ENCODE data around the gene OR51G2. TPM values are rescaled to one million over a fixed set of nuclear protein-coding genes. Genes with fewer than 3 reads are reported as not detected.
"Not testable (repeated sequence)": the region's sequence is repeated elsewhere in the genome, so short reads cannot be mapped to it uniquely, and the experiment has no call there.

OR51G2 gene, protein sequence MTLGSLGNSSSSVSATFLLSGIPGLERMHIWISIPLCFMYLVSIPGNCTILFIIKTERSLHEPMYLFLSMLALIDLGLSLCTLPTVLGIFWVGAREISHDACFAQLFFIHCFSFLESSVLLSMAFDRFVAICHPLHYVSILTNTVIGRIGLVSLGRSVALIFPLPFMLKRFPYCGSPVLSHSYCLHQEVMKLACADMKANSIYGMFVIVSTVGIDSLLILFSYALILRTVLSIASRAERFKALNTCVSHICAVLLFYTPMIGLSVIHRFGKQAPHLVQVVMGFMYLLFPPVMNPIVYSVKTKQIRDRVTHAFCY
- not detected for total RNA-seq

- Histone ChIP-seq H3K4me1 (no peaks in the 10 kb centered on the region), H3K27me3 (no peaks in the 10 kb centered on the region), H3K36me3 (no peaks in the 10 kb centered on the region), H3K4me3 (no peak within 1 kb of the TSS), H3K27ac (no peak within 1 kb of the TSS), H3K9me3 (no peaks in the 10 kb centered on the region)
- TF ChIP-seq, protein P1, sequence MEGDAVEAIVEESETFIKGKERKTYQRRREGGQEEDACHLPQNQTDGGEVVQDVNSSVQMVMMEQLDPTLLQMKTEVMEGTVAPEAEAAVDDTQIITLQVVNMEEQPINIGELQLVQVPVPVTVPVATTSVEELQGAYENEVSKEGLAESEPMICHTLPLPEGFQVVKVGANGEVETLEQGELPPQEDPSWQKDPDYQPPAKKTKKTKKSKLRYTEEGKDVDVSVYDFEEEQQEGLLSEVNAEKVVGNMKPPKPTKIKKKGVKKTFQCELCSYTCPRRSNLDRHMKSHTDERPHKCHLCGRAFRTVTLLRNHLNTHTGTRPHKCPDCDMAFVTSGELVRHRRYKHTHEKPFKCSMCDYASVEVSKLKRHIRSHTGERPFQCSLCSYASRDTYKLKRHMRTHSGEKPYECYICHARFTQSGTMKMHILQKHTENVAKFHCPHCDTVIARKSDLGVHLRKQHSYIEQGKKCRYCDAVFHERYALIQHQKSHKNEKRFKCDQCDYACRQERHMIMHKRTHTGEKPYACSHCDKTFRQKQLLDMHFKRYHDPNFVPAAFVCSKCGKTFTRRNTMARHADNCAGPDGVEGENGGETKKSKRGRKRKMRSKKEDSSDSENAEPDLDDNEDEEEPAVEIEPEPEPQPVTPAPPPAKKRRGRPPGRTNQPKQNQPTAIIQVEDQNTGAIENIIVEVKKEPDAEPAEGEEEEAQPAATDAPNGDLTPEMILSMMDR (IDR thresholded peaks at IDR 0.05), result no peak
- no peak for DNase-seq (ENCODE audit: low spot score in 2 of 2)
- intact Hi-C loops (cut with DNase I), result no loop called here
Observed at GRCh38 chr11:4919250-4919649, at the start of gene OR51G2. OR51G2 (minus strand) TSS chr11:4919350; CDS start chr11:4915663, 3,687 bp downstream.

DNA sequence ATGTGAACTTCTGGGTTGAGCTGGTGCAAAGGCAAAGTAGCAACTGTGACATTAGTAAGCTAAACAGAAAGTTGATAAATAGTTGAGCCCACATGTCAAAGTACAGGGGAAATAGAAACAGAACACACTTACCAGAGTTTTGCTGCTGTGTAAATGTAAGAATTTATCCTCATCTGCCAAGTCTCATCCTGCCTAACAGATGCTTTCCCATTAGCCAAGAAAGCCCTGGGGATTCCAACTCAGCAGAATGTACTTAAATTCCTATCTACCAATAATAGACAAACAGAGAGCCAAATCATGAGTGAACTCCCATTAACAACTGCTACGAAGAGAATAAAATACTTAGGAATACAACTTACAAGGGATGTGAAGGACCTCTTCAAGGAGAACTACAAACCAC is 43.7 kb upstream of the OR51G2 start:
- Histone ChIP-seq H3K36me3 (no peaks in the 10 kb centered on the region), H3K4me1 (no peaks in the 10 kb centered on the region), H3K27ac (no peak overlapping the region), H3K27me3 (no peaks in the 10 kb centered on the region), H3K4me3 (no peak overlapping the region), H3K9me3 (no peaks in the 10 kb centered on the region)
- intact Hi-C loops (cut with DNase I), result no loop called here
- DNase-seq (ENCODE audit: low spot score in 2 of 2), result no peak
- TF ChIP-seq, protein P1 (IDR thresholded peaks at IDR 0.05), result no peak

DNA sequence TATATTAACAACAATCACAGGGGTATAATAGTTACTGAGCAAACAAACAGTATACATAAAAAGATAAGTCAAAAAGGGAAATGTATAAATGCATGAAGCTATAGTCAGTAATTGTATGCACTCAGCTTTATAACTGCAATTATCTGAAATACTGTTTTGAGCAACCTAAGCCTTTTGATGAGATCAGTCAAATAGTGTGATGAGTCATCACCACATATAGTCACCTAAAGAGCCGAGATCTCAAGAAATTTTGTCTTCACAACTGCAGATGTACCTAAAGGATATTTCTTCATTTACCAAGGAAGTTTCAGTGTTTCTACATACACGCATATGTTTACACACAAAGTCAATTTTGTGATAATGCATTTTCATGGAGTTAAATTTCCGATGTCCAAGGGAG is 41.7 kb upstream of the OR51G2 start:
- no peaks in the 10 kb centered on the region for H3K4me1 ChIP-seq
- no peaks in the 10 kb centered on the region for H3K9me3 ChIP-seq
- H3K27ac ChIP-seq, result no peak overlapping the region
- TF ChIP-seq, protein P1 (IDR thresholded peaks at IDR 0.05), result no peak
- DNase-seq (ENCODE audit: low spot score in 2 of 2), result no peak
- H3K36me3 ChIP-seq, result no peaks in the 10 kb centered on the region
- H3K4me3 ChIP-seq, result no peak overlapping the region
- no peaks in the 10 kb centered on the region for H3K27me3 ChIP-seq
- intact Hi-C loops (cut with DNase I), result no loop called here

DNA sequence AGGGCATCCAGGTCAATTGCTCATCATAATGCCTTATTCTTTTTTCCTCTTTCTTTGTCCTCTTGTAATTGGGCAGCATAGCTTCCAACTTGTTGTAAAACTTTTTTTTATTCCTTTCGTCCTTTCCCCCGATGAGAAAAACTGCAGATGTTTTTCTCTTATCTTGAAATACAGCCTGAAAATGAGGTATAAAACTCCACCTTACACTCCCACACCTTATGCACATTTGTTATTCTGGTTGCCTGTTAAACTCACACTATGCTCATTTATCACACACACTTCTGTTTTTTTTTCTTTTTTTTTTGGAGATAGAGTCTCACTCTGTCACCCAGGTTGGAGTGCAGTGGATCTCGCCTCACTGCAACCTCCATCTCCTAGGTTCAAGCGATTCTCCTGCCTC is 38.2 kb upstream of the OR51G2 start:
- no peaks in the 10 kb centered on the region for H3K9me3 ChIP-seq
- H3K27me3 ChIP-seq, result no peaks in the 10 kb centered on the region
- intact Hi-C loops (cut with DNase I), result no loop called here
- no peaks in the 10 kb centered on the region for H3K36me3 ChIP-seq
- DNase-seq (ENCODE audit: low spot score in 2 of 2), result no peak
- TF ChIP-seq, protein P1 (IDR thresholded peaks at IDR 0.05), result no peak
- H3K27ac ChIP-seq, result no peak overlapping the region
- no peak overlapping the region for H3K4me3 ChIP-seq
- no peaks in the 10 kb centered on the region for H3K4me1 ChIP-seq

- H3K27me3 ChIP-seq; H3K36me3 ChIP-seq; H3K27ac ChIP-seq; intact Hi-C loops (cut with DNase I); H3K4me3 ChIP-seq; DNase-seq (ENCODE audit: low spot score in 2 of 2); H3K4me1 ChIP-seq; H3K9me3 ChIP-seq: not testable (repeated sequence)
Observed at GRCh38 chr11:4955613-4956012, 36.5 kb upstream of the OR51G2 start, which contains the start of gene OR51A2. OR51A2 (minus strand) TSS chr11:4955713; CDS start chr11:4955713, 0 bp downstream.

DNA sequence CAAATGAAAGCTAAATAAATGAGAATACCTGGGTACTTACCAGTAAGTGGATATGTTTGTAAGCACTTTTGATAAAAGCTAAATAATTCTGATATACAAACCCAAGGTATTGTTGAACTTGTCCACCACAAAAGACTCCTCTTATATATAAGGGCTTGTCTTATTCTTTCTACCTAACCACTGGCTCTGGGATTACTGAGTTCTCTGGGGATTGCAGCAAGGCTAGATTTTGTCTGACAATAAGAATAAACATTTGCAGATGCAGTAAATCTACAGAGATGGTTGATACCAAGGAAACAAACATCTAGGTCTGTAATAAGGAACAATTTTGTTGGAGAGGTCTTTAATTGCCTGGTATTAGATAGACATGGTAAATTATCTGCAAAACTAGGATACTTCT is 28.4 kb upstream of the OR51G2 start, which contains the start of gene OR51A4:
TSS of gene OR51A4 (minus strand) at position 101 of the 400 bp plus-strand sequence. CDS start 505 bp downstream, outside the sequence.
- no peaks in the 10 kb centered on the region for H3K9me3 ChIP-seq
- H3K27ac ChIP-seq, result no peak within 1 kb of the TSS
- intact Hi-C loops (cut with DNase I), result no loop called here
- no peaks in the 10 kb centered on the region for H3K27me3 ChIP-seq
- no peak for DNase-seq (ENCODE audit: low spot score in 2 of 2)
- H3K4me3 ChIP-seq, result no peak within 1 kb of the TSS
- H3K36me3 ChIP-seq, result no peaks in the 10 kb centered on the region
- no peaks in the 10 kb centered on the region for H3K4me1 ChIP-seq
- TF ChIP-seq, protein P1 (IDR thresholded peaks at IDR 0.05), result no peak

Data from ascending aorta (tissue), 2 donors.